Panc1 (cell line): ENCODE results near the gene ASPM. TPM values are rescaled to one million over a fixed set of nuclear protein-coding genes. Genes with fewer than 3 reads are reported as not detected.
"Not testable (repeated sequence)": the region's sequence is repeated elsewhere in the genome, so short reads cannot be mapped to it uniquely, and the experiment has no call there.

Source experiments
- ATAC-seq: fragments of 200-7000 bp; cut with Tn5 transposase; 2 replicates; pipeline ENCODE4 v1.9.1; 2020; ENCODE audit warnings: mild to moderate bottlenecking, moderate library complexity
- BruUV-seq: library from RNA; stranded (reverse); fragments of 400-500 nt; replicated peaks from 2 replicates; lab custom pipeline; 2021; lab: Mats Ljungman, UMichigan
- CTCF ChIA-PET: fragments of 300-600 bp; sonication (Branson Sonifier 250); formaldehyde crosslinking; loops from one replicate; lab custom pipeline; 2022; ENCODE audit warnings: antibody characterized with exemption; lab: Charles Lee
- POLR2A ChIA-PET: fragments of 300-600 bp; sonication (Branson Sonifier 250); formaldehyde crosslinking; loops from one replicate; lab custom pipeline; 2022; ENCODE audit warnings: antibody characterized with exemption; lab: Charles Lee
- DNase-seq: peaks from one replicate; pipeline ENCODE4 v3.0.0-alpha.2; 2010; ENCODE audit warnings: low read depth, low spot score
- H3K27ac ChIP-seq: 2 replicates; pipeline ENCODE4 v1.5.1; 2011; ENCODE audit warnings: mild to moderate bottlenecking, low read length, inconsistent platforms
- H3K27me3 ChIP-seq: fragments of 200-500 bp; sonication (Bioruptor generic); 2 replicates; pipeline ENCODE4 v1.6.0; 2014; ENCODE audit warnings: low read length, inconsistent platforms; ENCODE audit not compliant: control insufficient read depth, insufficient read depth
- H3K36me3 ChIP-seq: fragments of 200-500 bp; sonication (Bioruptor generic); 2 replicates; pipeline ENCODE4 v1.5.1; 2014; ENCODE audit warnings: inconsistent platforms, mild to moderate bottlenecking, low read length, moderate library complexity; ENCODE audit not compliant: control insufficient read depth, insufficient read depth
- H3K4me1 ChIP-seq: 2 replicates; pipeline ENCODE4 v1.5.1; 2011; ENCODE audit warnings: inconsistent platforms, mild to moderate bottlenecking, low read length, moderate library complexity; ENCODE audit not compliant: control insufficient read depth, insufficient read depth
- H3K4me3 ChIP-seq, 2 experiments: 2 replicates each; pipeline ENCODE4 v1.5.1; 2011 to 2012; ENCODE audit warnings: low read depth in 2 of 2, low read length in 2 of 2, mild to moderate bottlenecking in 2 of 2, inconsistent platforms in 1 of 2, moderate library complexity in 1 of 2
- H3K9me3 ChIP-seq: fragments of 200-500 bp; sonication (Bioruptor generic); 2 replicates; pipeline ENCODE4 v1.5.1; 2014; ENCODE audit warnings: low read depth, mild to moderate bottlenecking, inconsistent platforms, low read length, moderate library complexity; ENCODE audit not compliant: control insufficient read depth, insufficient read depth
- POLR2AphosphoS5 ChIP-seq: IDR thresholded peaks from 2 replicates; pipeline ENCODE4 v1.6.1; 2012; ENCODE audit warnings: mild to moderate bottlenecking, low read depth, low read length, moderate library complexity
- SIN3A ChIP-seq: IDR thresholded peaks from 2 replicates; pipeline ENCODE4 v1.6.1; 2012; ENCODE audit warnings: low read depth, mild to moderate bottlenecking, low read length, moderate library complexity, borderline replicate concordance; ENCODE audit not compliant: insufficient read depth
- TCF7L2 ChIP-seq: IDR thresholded peaks from 2 replicates; pipeline ENCODE4 v1.6.1; 2011; ENCODE audit warnings: mild to moderate bottlenecking, low read depth, low read length, inconsistent platforms
- in situ Hi-C: cut with HindIII; loops from 2 replicates; pipeline ENCODE4 v1.10.0; 2016; ENCODE audit warnings: low sequenced_read_pairs, low pct_unique_long_range_greater_than_20kb
- intact Hi-C: fragments of 100-400 bp; cut with micrococcal nuclease; formaldehyde crosslinking; loops from one replicate; pipeline ENCODE4 v1.10.0; 2022; ENCODE audit not compliant: unreplicated experiment
- total RNA-seq: library from RNA; stranded (reverse); gene quantifications from one replicate; pipeline ENCODE4 v1.2.1, GENCODE V29; 2021; ENCODE audit not compliant: unreplicated experiment
- TF ChIP-seq, protein P1 (sequence below): fragments of 450-650 bp; IDR thresholded peaks from 2 replicates; pipeline ENCODE4 v1.5.1; 2017; ENCODE audit warnings: mild to moderate bottlenecking
- TF ChIP-seq, protein P2 (sequence below), 2 experiments: IDR thresholded peaks; 2 replicates each; pipeline ENCODE4 v1.6.1; 2011 to 2012; ENCODE audit warnings: low read depth in 2 of 2, control low read depth in 1 of 2, low read length in 1 of 2, mild to moderate bottlenecking in 1 of 2, moderate library complexity in 1 of 2; ENCODE audit not compliant: insufficient read depth in 1 of 2

Gene ASPM
- total RNA-seq, 1 experiment from 2014 or later, result 26.9 TPM

DNA sequence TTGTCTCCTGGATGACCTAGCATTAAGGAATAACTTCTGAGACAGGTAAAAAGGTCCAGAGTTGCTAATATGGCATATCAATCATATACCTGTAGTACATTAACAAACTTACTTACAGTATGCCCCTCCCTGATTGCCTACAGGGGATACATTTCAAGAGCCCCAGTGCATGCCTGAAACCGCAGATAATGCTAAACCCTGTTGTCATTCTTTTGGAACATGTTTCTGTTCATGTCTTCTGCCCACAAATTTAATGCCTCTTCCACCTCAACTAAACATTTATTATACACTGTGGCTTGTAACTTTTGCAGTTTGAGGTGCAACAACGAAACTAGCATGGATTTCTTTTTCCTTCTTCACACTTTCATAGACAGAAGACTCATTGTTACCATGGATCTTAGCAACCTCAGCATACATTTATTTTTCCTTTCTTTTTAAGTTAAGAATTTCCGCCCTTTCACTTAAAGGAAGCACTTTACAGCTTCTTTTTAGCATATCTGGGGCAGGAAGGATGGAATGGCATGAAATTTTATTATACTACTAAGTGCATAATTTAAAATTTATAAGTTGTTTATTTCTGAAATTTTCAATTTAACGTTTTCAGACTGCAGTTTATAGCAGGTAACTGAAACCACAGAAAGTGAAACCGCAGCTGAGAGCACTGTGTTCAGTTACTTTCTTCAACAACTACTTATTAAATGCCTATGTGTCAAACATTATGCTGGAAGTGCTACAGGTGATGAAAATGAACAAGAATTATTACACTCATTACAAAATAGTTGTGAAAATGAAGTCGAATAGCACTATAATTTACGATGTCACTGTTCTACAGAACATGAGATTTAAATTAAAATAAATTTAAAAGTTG, 104.7 kb downstream of the ASPM start:
- Histone ChIP-seq H3K36me3 (no peaks in the 10 kb centered on the region), H3K9me3 (no peaks in the 10 kb centered on the region), H3K27ac (no peak overlapping the region), H3K4me3 (no peak overlapping the region), H3K27me3 (no peaks in the 10 kb centered on the region), H3K4me1 (no peaks in the 10 kb centered on the region)
- ATAC-seq (no peak), DNase-seq (no peak)
- intact Hi-C loops (no loop called here), in situ Hi-C loops (no loop called here)
- ChIA-PET CTCF (no interaction called here), POLR2A (no interaction called here)
- BruUV-seq, result no TSS peak
- TF ChIP-seq, protein P1, sequence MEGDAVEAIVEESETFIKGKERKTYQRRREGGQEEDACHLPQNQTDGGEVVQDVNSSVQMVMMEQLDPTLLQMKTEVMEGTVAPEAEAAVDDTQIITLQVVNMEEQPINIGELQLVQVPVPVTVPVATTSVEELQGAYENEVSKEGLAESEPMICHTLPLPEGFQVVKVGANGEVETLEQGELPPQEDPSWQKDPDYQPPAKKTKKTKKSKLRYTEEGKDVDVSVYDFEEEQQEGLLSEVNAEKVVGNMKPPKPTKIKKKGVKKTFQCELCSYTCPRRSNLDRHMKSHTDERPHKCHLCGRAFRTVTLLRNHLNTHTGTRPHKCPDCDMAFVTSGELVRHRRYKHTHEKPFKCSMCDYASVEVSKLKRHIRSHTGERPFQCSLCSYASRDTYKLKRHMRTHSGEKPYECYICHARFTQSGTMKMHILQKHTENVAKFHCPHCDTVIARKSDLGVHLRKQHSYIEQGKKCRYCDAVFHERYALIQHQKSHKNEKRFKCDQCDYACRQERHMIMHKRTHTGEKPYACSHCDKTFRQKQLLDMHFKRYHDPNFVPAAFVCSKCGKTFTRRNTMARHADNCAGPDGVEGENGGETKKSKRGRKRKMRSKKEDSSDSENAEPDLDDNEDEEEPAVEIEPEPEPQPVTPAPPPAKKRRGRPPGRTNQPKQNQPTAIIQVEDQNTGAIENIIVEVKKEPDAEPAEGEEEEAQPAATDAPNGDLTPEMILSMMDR, result no peak
- TF ChIP-seq SIN3A (no peak), POLR2AphosphoS5 (no peak), TCF7L2 (no peak)
- TF ChIP-seq, protein P2, sequence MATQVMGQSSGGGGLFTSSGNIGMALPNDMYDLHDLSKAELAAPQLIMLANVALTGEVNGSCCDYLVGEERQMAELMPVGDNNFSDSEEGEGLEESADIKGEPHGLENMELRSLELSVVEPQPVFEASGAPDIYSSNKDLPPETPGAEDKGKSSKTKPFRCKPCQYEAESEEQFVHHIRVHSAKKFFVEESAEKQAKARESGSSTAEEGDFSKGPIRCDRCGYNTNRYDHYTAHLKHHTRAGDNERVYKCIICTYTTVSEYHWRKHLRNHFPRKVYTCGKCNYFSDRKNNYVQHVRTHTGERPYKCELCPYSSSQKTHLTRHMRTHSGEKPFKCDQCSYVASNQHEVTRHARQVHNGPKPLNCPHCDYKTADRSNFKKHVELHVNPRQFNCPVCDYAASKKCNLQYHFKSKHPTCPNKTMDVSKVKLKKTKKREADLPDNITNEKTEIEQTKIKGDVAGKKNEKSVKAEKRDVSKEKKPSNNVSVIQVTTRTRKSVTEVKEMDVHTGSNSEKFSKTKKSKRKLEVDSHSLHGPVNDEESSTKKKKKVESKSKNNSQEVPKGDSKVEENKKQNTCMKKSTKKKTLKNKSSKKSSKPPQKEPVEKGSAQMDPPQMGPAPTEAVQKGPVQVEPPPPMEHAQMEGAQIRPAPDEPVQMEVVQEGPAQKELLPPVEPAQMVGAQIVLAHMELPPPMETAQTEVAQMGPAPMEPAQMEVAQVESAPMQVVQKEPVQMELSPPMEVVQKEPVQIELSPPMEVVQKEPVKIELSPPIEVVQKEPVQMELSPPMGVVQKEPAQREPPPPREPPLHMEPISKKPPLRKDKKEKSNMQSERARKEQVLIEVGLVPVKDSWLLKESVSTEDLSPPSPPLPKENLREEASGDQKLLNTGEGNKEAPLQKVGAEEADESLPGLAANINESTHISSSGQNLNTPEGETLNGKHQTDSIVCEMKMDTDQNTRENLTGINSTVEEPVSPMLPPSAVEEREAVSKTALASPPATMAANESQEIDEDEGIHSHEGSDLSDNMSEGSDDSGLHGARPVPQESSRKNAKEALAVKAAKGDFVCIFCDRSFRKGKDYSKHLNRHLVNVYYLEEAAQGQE (IDR thresholded peaks at IDR 0.05; ENCODE audit: insufficient read depth in 1 of 2, low read depth in 2 of 2, low read length in 1 of 2), result no peak

DNA sequence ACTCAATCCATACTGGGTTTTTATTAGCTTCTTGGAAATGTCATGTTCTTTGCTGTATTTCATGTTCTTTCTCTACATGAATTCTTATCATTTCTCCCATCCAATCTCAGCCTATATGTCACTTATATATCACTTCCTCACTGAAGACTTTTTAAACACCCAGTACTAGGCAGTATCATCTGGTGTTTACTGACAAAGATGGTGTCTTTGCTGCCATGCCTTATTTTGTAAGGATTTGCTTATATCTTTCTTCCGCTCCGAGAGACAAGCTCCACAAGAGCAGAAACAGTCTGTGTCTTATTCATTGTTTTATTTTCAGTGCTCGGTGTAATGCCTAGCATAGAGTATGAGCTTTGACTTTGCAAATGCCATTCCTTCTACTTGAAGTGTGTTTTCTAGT, 109.6 kb downstream of the ASPM start:
- TF ChIP-seq, protein P1, result no peak
- no TSS peak for BruUV-seq
- ChIA-PET CTCF (no interaction called here), POLR2A (no interaction called here)
- intact Hi-C loops, result no loop called here
- in situ Hi-C loops, result no loop called here
- Histone ChIP-seq H3K4me3 (no peak overlapping the region), H3K4me1 (no peaks in the 10 kb centered on the region), H3K27ac (no peak overlapping the region), H3K36me3 (no peaks in the 10 kb centered on the region), H3K9me3 (no peaks in the 10 kb centered on the region), H3K27me3 (no peaks in the 10 kb centered on the region)
- ATAC-seq (no peak), DNase-seq (no peak)

DNA sequence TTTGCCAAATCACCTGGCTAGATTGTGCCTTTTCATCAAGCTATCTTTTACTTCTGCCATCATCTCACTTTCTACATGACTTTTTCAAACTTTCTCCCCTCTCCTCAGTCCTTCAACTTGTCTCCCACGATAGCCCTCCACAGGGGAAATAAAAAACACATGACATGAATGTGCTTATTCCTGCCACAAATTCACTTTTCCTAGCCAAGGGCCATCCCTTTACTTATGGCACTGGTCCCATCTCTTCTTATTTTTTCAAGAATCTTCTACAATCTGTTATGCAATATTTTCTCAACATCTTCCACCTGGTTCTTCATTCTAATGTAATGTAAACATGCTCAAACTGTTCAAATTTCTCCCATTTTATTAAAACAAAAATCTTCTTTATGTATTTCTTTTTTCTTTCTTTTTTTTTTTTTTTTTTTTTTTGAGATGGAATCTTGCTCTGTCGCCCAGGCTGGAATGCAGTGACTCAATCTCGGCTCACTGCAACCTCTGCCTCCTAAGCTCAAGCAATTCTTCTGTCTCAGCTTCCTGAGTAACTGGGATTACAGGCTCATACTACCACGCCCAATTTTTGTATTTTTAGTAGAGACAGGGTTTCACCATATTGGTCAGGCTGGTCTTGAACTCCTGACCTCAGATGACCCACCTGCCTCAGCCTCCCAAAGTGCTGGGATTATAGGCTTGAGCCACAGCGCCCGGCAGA, 111.7 kb downstream of the ASPM start:
- H3K4me3 ChIP-seq, DNase-seq, H3K27me3 ChIP-seq, H3K27ac ChIP-seq, H3K9me3 ChIP-seq, POLR2A ChIA-PET, ATAC-seq, BruUV-seq, H3K4me1 ChIP-seq, in situ Hi-C loops, intact Hi-C loops, H3K36me3 ChIP-seq, CTCF ChIA-PET: not testable (repeated sequence)
